Subcutaneous adipose tissue (tissue), 4 donors: Measurements from ENCODE around the gene DTYMK. TPM values are rescaled to one million over a fixed set of nuclear protein-coding genes. Genes with fewer than 3 reads are reported as not detected.

Experiments used
- CTCF ChIP-seq: fragments of 450-650 bp; IDR thresholded peaks from one replicate; pipeline ENCODE4 v1.5.1; 2016; ENCODE audit warnings: low read depth, mild to moderate bottlenecking, control low read depth, antibody characterized with exemption, moderate library complexity
- total RNA-seq, 4 donors: library from RNA; depleted of rRNA; stranded (reverse); fragments of >200 nt; gene quantifications; one replicate each; pipeline ENCODE4 v1.1.0, GENCODE V29; 2016

The DTYMK gene
- total RNA-seq, 4 donors from 2014 or later: 10.4 to 20.5 (median 17.2) TPM

GRCh38 chr2:241639385-241639784 is 47.2 kb downstream of the DTYMK start:
- no peak for TF ChIP-seq CTCF

GRCh38 chr2:241638940-241639339 is 47.7 kb downstream of the DTYMK start:
- TF ChIP-seq CTCF: no peak

- no peak for TF ChIP-seq CTCF
Observed at GRCh38 chr2:241637795-241638660, 48.6 kb downstream of the DTYMK start.

DNA sequence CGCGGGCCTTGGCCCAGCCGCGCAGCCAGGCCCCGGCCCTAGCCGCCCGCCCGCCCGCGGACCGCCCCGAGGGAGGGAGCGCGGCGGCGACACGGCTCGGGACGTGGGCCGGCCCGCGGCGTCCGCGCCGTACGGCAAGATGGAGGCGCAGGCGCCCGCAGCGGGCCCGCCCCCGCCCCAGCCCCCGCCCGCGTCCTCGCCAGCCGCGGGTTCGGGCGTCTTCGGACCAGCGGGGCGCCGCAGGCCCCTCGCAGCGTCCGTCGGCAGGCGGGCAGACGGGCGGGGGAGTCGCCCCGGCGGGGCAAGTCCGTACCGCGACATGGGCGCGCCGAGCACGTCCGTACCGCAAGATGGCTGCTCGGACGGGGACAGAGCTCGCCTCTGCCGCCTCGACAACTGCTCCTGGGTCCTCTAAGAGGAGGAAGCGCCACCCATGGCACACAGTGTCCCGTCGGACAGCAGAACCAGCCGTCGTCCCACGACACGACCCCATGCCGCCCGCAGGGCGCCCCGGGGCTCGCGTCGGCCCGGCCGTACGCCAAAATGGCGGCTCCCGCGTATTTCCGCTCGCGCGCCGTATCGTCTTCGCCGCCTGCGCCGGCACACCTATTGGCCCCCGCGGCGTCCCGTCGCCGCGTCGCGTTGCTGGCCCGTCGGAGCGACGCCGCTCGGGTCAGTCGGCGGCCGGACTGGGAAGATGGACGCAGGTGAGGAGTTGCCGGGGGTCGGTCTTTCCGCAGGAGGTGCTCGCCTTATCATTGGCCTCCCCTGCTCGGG is 49.4 kb downstream of the DTYMK start, which contains the start of the genes ATG4B and THAP4:
ATG4B (plus strand) TSS at position 676 of the 777 bp plus-strand sequence; CDS start at position 698, 22 bp downstream.
THAP4 (minus strand) TSS at position 141 of the 777 bp plus-strand sequence. CDS start 141 bp downstream, outside the sequence.
- TF ChIP-seq CTCF: no peak

DNA sequence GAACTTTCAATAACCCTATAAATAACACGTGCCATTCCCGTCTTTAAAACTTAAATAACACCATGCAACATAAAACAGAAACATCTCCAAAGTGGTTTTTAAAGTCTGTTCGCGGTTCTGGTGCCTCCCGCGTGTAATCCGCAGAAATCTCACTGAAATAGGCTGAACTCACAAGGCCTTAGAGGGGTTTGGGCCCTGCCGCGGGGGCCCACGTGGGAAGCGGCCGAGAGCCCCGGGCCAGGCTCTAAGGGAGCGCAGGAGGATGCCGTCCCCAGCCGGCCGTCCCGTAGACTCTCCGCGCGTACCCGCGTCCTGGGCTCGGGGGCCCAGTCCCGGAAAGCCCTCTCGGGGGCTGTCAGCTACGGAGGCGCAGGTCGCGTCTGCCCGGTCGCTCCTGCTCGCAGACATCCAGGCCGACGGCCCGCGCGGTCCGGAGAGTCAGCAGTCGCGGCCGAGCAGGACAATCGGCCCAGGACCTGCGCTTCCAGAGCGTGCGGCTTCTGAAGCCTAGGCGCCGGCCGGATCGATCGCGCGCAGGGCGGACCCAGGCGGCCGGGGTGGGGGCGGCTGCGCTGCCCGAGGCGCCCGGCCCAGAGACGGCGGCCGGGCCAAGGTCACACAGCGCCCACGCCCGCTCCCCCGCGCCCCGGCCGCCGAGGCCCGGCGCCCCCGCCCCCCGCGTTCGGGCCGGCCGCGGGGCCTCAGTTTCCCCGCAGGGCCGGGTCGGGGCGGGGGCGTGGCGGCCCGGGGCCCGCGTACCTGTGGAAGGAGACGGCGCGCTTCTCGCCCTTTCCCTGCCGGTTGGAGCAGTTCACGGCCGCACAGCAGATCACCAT is 50.2 kb downstream of the DTYMK start:
- no peak for TF ChIP-seq CTCF

GRCh38 chr2:241635756-241636155 is 50.9 kb downstream of the DTYMK start:
- TF ChIP-seq CTCF: no peak
